H9 (cell line): ENCODE measurements around the gene ATP8B4. TPM values are rescaled to one million over a fixed set of nuclear protein-coding genes. Genes with fewer than 3 reads are reported as not detected.

Experiments used
- DNase-seq: peaks from one replicate; pipeline ENCODE4 v3.0.0-alpha.2; 2017
- H2AFZ ChIP-seq: one replicate; pipeline ENCODE4 v1.6.1; 2013; ENCODE audit warnings: mild to moderate bottlenecking, low read length, control low read depth, moderate library complexity
- H2AK5ac ChIP-seq: 2 replicates; pipeline ENCODE4 v1.6.1; 2013; ENCODE audit warnings: low read length, control low read depth, mixed read lengths; ENCODE audit not compliant: insufficient read length
- H2BK120ac ChIP-seq: one replicate; pipeline ENCODE4 v1.6.1; 2013; ENCODE audit warnings: low read depth, mild to moderate bottlenecking, low read length, control low read depth, inconsistent platforms; ENCODE audit not compliant: poor library complexity, severe bottlenecking
- H2BK12ac ChIP-seq: 2 replicates; pipeline ENCODE4 v1.6.1; 2013; ENCODE audit warnings: low read length, control low read depth, mixed read lengths, low read depth; ENCODE audit not compliant: insufficient read length
- H2BK15ac ChIP-seq: 2 replicates; pipeline ENCODE4 v1.6.1; 2013; ENCODE audit warnings: low read depth, low read length, control low read depth
- H2BK20ac ChIP-seq: one replicate; pipeline ENCODE4 v1.6.1; 2013; ENCODE audit warnings: low read depth, mild to moderate bottlenecking, low read length, control low read depth, inconsistent platforms; ENCODE audit not compliant: poor library complexity, severe bottlenecking
- H2BK5ac ChIP-seq: 2 replicates; pipeline ENCODE4 v1.6.1; 2013; ENCODE audit warnings: low read length, control low read depth, mixed read lengths; ENCODE audit not compliant: insufficient read length
- H3K14ac ChIP-seq: 2 replicates; pipeline ENCODE4 v1.6.1; 2013; ENCODE audit warnings: low read length, control low read depth; ENCODE audit not compliant: insufficient read depth
- H3K18ac ChIP-seq: 2 replicates; pipeline ENCODE4 v1.6.1; 2013; ENCODE audit warnings: low read depth, mild to moderate bottlenecking, mixed read lengths, low read length, control low read depth; ENCODE audit not compliant: insufficient read length
- H3K23ac ChIP-seq: 2 replicates; pipeline ENCODE4 v1.6.1; 2013; ENCODE audit warnings: low read length, control low read depth, mixed read lengths, low read depth; ENCODE audit not compliant: insufficient read length
- H3K23me2 ChIP-seq: 2 replicates; pipeline ENCODE4 v1.6.1; 2013; ENCODE audit warnings: low read depth, mild to moderate bottlenecking, mixed read lengths, low read length, control low read depth; ENCODE audit not compliant: insufficient read length, poor library complexity, severe bottlenecking
- H3K27ac ChIP-seq: 2 replicates; pipeline ENCODE4 v1.5.1; 2013; ENCODE audit warnings: low read length, control low read depth, mixed read lengths, low read depth; ENCODE audit not compliant: insufficient read length
- H3K27me3 ChIP-seq: 2 replicates; pipeline ENCODE4 v1.6.1; 2013; ENCODE audit warnings: low read length, control low read depth, inconsistent platforms; ENCODE audit not compliant: insufficient read depth
- H3K4ac ChIP-seq: 2 replicates; pipeline ENCODE4 v1.6.1; 2013; ENCODE audit warnings: low read depth, mild to moderate bottlenecking, control low read depth, inconsistent platforms, low read length, moderate library complexity
- H3K4me1 ChIP-seq: 2 replicates; pipeline ENCODE4 v1.6.1; 2013; ENCODE audit warnings: low read length, control low read depth, inconsistent platforms; ENCODE audit not compliant: insufficient read depth
- H3K4me2 ChIP-seq: 2 replicates; pipeline ENCODE4 v1.6.1; 2013; ENCODE audit warnings: low read length, control low read depth, mixed read lengths; ENCODE audit not compliant: insufficient read length, insufficient read depth
- H3K56ac ChIP-seq: 2 replicates; pipeline ENCODE4 v1.6.1; 2013; ENCODE audit warnings: low read depth, mild to moderate bottlenecking, mixed read lengths, low read length, control low read depth; ENCODE audit not compliant: insufficient read length
- H3K79me1 ChIP-seq: 2 replicates; pipeline ENCODE4 v1.6.1; 2013; ENCODE audit warnings: low read depth, mild to moderate bottlenecking, moderate library complexity, low read length, control low read depth, inconsistent platforms; ENCODE audit not compliant: insufficient read depth, poor library complexity, severe bottlenecking
- H3K79me2 ChIP-seq: 2 replicates; pipeline ENCODE4 v1.6.1; 2013; ENCODE audit warnings: low read length, control low read depth, inconsistent platforms; ENCODE audit not compliant: insufficient read depth
- H3K9ac ChIP-seq: 2 replicates; pipeline ENCODE4 v1.6.1; 2013; ENCODE audit warnings: low read length, control low read depth, mixed read lengths; ENCODE audit not compliant: insufficient read length; ENCODE audit errors: extremely low read depth
- H3K9me3 ChIP-seq: one replicate; pipeline ENCODE4 v1.6.1; 2013; ENCODE audit warnings: low read depth, low read length, inconsistent platforms; ENCODE audit not compliant: control insufficient read depth
- H3T11ph ChIP-seq: one replicate; pipeline ENCODE4 v1.6.1; 2013; ENCODE audit warnings: mild to moderate bottlenecking, low read length, control low read depth, inconsistent platforms
- H4K20me1 ChIP-seq: one replicate; pipeline ENCODE4 v1.6.1; 2013; ENCODE audit not compliant: control insufficient read depth, insufficient read length, insufficient read depth
- H4K5ac ChIP-seq: 2 replicates; pipeline ENCODE4 v1.6.1; 2013; ENCODE audit warnings: low read depth, mild to moderate bottlenecking, mixed read lengths, low read length, control low read depth; ENCODE audit not compliant: insufficient read length
- H4K8ac ChIP-seq: replicated peaks from 2 replicates; pipeline ENCODE4 v1.6.1; 2013; ENCODE audit warnings: low read length, control low read depth, mixed read lengths, low read depth; ENCODE audit not compliant: insufficient read length
- H4K91ac ChIP-seq: 2 replicates; pipeline ENCODE4 v1.6.1; 2013; ENCODE audit warnings: low read depth, mild to moderate bottlenecking, moderate library complexity, mixed read lengths, low read length, control low read depth; ENCODE audit not compliant: insufficient read length
- H3K27ac Mint-ChIP-seq, 3 experiments: 2 replicates in 2 of 3; 3 replicates in 1 of 3; pipeline ENCODE4 v1.8.0; 2020 to 2021; ENCODE audit warnings: mixed read lengths in 3 of 3, mild to moderate bottlenecking in 1 of 3, moderate library complexity in 1 of 3
- H3K27me3 Mint-ChIP-seq: 2 replicates; pipeline ENCODE4 v1.8.0; 2021; ENCODE audit warnings: low read depth, mild to moderate bottlenecking, moderate library complexity, mixed read lengths
- H3K36me3 Mint-ChIP-seq, 3 experiments: 2 replicates in 2 of 3; 3 replicates in 1 of 3; pipeline ENCODE4 v1.8.0; 2020 to 2021; ENCODE audit warnings: low read depth in 3 of 3, mixed read lengths in 3 of 3; ENCODE audit not compliant: insufficient read depth in 1 of 3
- H3K4me1 Mint-ChIP-seq, 2 experiments: 2 replicates each; pipeline ENCODE4 v1.8.0; 2020; ENCODE audit warnings: mixed read lengths in 2 of 2
- H3K4me3 Mint-ChIP-seq, 2 experiments: 2 replicates in 1 of 2; 3 replicates in 1 of 2; pipeline ENCODE4 v1.8.0; 2020 to 2021; ENCODE audit warnings: mild to moderate bottlenecking in 2 of 2, mixed read lengths in 2 of 2, moderate library complexity in 1 of 2
- H3K9me3 Mint-ChIP-seq, 2 experiments: 2 replicates in 1 of 2; 3 replicates in 1 of 2; pipeline ENCODE4 v1.8.0; 2020; ENCODE audit warnings: mild to moderate bottlenecking in 2 of 2, mixed read lengths in 2 of 2, moderate library complexity in 1 of 2
- CTCF ChIP-seq: fragments of 200-600 bp; sonication (generic); conservative IDR thresholded peaks from 3 replicates; pipeline ENCODE4 v1.8.0; 2021; ENCODE audit warnings: antibody characterized with exemption, mild to moderate bottlenecking
- WGBS: extraction: QIAGEN DNeasy Blood & Tissue Kit; methylation state at CpG from one replicate; pipeline ENCODE4 v1.1.7; 2013; ENCODE audit warnings: missing lambda C conversion rate, low lambda C conversion rate, mixed read lengths; ENCODE audit not compliant: insufficient read length; ENCODE audit errors: extremely low coverage; 5-methylcytosine and 5-hydroxymethylcytosine counted together
- total RNA-seq: library from RNA; stranded (reverse); gene quantifications from 2 replicates; pipeline ENCODE4 v1.2.1, GENCODE V29; 2021

ATP8B4 gene
- total RNA-seq, 1 experiment from 2014 or later = 0.52 TPM

- H3K4me1 ChIP-seq = no peaks in the 10 kb centered on the region
Measured at GRCh38 chr15:50112488-50113186, 6.4 kb downstream of the ATP8B4 start.

More at GRCh38 chr15:50112488-50113186, 6.4 kb downstream of the ATP8B4 start:
- Mint-ChIP-seq H3K4me3 (no peak overlapping the region), H3K36me3 (no peaks in the 10 kb centered on the region), H3K27me3 (no peaks in the 10 kb centered on the region), H3K4me1 (peaks cover 8 to 12% of the 10 kb centered on the region in 2 experiments), H3K27ac (peak overlapping the region in 1 of 3 experiments; percentile 40; a peak in 1 of 7 replicates), H3K9me3 (peaks cover 0 to 5% of the 10 kb centered on the region in 2 experiments; a peak in 1 of 5 replicates)
- no peak for DNase-seq
- Histone ChIP-seq H3K56ac (no peak overlapping the region), H4K8ac (no peak overlapping the region), H3K9ac (no peak overlapping the region), H2BK20ac (no peak overlapping the region), H2AK5ac (no peak overlapping the region), H3K79me2 (no peaks in the 10 kb centered on the region), H4K91ac (no peak overlapping the region), H3K4me2 (no peak overlapping the region), H3K14ac (no peak overlapping the region), H3T11ph (no peak overlapping the region), H3K23ac (no peak overlapping the region), H3K79me1 (no peaks in the 10 kb centered on the region), H3K27ac (no peak overlapping the region), H2BK120ac (no peak overlapping the region), H3K27me3 (no peaks in the 10 kb centered on the region), H3K18ac (no peak overlapping the region), H3K23me2 (no peaks in the 10 kb centered on the region), H2BK12ac (no peak overlapping the region), H2AFZ (no peak overlapping the region), H2BK15ac (no peak overlapping the region), H3K4ac (no peak overlapping the region), H4K20me1 (no peaks in the 10 kb centered on the region), H4K5ac (no peak overlapping the region), H3K9me3 (no peaks in the 10 kb centered on the region), H2BK5ac (no peak overlapping the region)
- WGBS = 100% methylated on average over 1 of the region's 5 CpGs
- TF ChIP-seq CTCF = no peak
